Measurements from ENCODE around the gene DUSP7.

GRCh38 chr3:52090131-52090932, 34.0 kb upstream of the DUSP7 start:
- TF ChIP-seq CTCF (IDR thresholded peaks at IDR 0.05) (no peak), EZH2 (IDR thresholded peaks at IDR 0.05) (no peak)
